HG02798 (cell line): ENCODE results near the gene PCA3.

Source experiments
- ATAC-seq: cut with Tn5 transposase; IDR thresholded peaks from one replicate; pipeline ENCODE4 v1.9.1; 2021; ENCODE audit warnings: mild to moderate bottlenecking; ENCODE audit not compliant: unreplicated experiment, poor library complexity

The PCA3 gene

DNA sequence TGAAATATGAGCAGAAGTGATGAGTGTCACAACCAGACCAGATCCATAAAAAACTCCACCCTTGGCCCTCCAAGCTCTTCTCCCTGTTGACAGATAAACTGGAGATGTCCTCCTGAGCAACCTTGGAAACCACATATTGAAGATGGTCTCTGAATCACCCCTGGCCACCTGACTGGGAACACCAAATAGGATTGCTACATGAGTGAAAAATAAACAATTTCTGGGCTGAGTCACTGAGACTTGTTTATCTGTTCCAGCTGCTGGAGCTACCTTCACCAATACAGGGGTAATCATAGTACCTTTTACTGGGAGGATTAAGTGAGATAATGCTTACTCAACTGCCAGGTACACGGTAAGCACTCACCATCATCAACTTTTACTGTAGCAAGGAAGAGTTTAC is 53.3 kb downstream of the PCA3 start:
- ATAC-seq: no peak

DNA sequence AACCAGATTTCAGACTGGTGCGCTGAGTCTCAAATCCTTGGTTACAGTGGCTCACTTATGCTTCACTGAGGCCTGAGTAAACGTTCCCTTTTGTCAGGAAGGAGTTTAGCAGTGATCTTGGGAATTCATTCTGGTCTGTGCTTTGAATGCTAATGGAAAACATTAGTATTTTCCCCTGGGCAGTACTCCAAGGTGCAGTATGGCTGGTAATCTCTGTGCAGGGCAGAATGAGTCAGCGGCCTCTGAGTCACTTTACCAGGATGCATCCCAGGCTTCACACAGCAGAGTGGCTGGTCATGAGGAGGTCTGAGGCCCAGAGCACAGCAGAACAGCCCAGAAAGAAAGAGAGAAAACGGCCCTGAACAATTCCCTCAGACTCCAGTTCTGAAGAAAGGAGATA is 54.0 kb downstream of the PCA3 start:
- ATAC-seq: no peak

DNA sequence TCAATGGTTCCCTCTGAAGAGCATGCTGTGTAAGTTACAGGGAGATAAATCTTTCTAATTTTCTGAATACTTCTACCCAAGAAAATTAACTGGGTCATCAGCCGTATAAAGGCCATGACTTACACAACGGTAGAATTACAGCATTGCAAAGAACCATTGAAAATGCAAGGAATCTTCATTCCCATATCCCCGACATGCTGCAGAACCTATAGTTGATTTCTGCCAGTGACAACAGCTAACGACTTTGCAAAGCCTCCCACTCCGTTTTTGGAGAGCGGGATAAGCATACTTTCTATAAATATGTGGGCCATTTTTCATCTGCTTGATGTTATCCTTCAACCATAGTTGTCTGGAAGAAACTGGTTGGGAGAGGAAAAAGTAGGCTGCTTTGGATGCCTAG is 56.2 kb downstream of the PCA3 start:
- no peak for ATAC-seq

DNA sequence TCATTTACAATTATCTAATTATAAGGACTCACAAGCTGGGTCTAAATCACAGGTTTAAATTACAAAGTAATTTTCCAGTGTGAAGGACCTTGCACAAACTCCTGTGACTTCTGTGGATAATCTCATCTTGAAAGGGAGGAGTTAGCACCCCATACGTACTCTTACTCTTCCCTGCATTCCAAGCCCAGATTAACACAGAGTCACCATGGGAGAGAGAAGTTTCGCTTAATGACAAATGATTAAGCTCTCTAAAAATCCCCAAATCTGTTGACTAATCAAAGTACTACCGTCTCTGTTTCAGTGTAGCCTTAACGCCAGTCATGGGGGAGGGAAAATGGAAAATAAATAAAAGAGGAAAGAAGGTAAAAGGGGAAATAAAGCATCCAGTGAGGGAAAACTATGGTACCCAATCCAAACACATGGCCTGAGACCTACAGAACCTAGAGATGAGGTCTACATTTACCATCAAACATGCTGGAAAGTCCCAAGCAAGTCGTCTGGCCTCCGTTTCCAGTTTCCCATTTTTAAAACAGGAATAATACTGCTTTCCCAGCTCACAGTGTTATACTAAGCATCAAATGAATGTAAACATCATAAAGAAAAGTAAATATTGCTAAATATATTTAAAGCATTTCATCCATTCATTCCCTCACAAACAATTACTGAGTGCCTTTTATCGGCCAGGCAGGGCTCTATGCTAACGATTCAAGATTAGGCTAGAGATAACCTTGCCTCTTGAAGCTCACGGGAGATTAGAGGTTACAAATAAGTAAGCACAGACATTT is 63.2 kb downstream of the PCA3 start:
- ATAC-seq: no peak

DNA sequence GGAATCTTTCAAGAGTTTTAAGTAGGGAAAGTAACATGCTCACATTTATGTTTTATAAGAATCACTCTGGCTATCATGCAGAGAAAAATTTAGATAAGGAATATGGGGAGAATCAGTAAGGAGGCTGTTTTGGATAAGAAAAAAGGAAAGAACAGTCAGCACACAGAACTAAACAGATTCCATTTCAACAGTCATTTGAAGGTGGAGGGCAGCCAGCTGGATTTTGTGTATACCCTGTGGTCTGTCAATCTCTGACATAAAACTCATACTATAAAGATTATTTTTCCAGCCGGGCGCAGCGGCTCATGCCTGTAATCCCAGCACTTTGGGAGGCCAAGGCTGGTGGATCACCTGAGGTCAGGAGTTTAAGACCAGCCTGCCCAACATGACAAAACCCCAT is 64.2 kb downstream of the PCA3 start:
- ATAC-seq: no peak

DNA sequence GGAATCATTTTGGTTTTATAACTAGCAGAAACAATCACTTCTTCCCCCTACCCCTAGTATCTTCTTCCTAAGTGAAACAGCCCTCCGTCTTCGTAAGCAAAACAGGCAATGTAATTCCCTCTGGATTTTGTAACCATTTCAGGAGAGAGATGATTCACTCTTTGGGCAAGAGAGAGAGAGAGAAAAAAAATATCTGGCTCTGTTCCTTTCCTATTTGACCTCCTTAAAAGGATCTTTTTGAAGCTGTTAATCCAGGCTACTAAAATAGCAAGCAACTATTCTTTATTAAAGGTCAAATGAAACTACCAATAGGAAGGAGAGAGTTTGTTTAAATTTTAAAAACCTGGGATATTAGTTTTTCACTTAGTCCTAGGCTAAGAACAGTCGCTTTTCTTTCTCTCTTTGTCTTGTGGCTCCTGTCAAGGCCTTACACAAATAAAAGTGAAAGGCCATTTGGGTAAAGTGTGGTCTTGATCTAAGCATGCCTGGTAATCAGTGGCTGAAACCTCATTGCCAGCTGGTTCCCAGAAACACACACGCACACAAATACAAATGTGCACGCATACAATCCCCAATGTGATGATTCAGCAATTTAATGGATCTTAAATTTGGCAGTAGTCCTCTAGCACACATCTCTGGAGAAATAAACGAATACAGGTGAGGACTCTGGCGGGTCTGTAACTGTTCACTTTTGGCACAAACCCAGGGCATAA is 71.5 kb downstream of the PCA3 start:
- no peak for ATAC-seq
